CD4-positive, alpha-beta T cell treated with Interleukin-2 at 100 ng/mL for 4 hours (primary cell): Measurements from ENCODE around the gene POLR2I.
"Not testable (repeated sequence)": the region's sequence is repeated elsewhere in the genome, so short reads cannot be mapped to it uniquely, and the experiment has no call there.

ENCODE experiments used
- DNase-seq: peaks from one replicate; pipeline ENCODE4 v3.0.0-alpha.2; 2020; ENCODE audit warnings: low spot score

The POLR2I gene

DNA sequence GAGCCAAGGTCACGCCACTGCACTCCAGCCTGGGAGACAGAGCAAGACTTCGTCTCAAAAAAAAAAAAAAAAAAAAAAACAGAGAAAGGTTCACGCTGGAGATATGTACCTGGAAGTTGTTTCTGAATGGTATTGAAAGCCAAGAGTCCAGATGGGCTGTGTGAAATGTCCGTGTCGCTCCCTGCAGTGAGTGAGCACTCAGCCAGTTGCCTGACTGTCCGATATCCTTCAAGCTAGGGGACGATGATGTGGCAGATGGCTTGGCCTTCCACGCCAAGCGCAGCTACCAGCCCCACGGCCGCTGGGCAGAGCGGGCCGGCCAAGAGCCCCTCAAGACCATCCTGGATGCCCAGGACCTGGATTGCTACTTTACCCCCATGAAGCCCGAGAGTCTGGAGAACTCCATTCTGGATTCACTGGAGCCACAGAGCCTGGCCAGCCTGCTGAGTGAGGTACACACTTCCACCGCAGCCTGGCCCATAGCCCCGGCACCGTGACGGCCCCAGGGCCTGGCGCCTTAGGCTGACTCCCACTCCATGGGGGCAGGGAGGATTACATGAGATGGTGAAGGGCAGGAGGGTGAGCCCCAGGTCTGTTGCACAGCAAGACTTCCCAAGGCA is 15.4 kb downstream of the POLR2I start:
- no peak for DNase-seq

DNA sequence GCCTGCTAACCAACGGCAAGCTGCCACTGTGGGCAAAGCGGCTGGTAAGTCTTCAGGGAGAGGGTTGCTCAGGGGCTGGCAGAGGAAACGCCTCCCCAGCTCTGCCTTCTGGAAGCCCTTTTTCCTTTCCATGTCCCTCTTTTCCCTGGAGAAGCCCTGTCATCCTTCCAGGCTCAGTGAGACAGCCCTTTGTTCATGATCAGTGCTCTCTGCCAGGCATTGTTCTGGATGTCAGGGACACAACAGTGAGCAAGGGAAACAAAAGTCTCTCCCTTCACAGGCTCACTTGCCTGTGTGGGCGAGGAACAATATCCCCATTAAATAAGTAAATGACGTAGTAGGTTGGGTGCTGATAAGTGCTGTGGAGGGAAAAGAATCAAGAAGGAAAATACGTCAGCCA is 17.6 kb downstream of the POLR2I start:
- DNase-seq = no peak

DNA sequence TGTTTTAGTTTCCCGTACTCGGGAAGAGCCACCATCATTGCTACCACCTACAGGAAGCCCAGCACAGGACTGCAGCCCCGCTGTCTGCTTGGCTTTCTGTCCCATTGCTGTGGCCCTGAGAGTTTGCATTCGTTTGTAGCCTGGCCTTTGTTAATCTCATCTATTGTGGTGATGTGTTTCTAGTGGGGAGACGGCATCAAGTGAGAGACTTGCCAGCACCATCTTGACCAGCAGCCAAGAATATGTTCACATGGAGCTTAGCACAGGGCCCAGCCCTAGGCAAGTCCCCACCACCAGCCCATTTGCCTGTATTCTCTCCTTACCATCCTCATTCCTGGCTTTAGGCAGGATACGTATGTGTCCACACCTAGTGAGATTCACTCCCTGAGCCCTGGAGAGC is 21.0 kb downstream of the POLR2I start:
- DNase-seq = no peak

DNA sequence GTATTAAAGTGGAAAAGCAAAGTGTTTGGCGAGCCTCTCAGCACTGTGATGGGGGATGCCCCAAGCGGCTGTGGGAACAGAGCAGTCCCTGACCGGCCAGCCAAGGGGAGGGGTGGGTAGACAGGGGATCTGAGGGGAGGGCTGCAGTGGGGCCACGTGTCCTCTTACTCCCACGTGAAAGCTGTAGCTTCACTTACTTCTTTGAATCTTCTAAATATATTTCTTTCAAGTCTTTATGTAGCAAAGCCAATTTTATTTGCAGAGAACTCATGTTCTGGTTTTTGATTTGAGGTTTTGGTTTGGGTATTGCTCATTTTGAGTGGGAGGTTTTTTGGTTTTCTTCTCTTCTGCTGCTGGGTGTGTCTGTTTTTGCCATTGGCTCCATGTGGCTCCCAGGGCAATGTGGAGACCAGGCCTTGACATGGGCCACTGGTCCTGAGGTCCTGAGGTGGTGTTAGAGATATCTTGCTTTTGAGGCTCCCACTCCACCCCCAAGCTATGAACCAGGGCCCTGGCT is 21.5 kb downstream of the POLR2I start:
- no peak for DNase-seq

DNA sequence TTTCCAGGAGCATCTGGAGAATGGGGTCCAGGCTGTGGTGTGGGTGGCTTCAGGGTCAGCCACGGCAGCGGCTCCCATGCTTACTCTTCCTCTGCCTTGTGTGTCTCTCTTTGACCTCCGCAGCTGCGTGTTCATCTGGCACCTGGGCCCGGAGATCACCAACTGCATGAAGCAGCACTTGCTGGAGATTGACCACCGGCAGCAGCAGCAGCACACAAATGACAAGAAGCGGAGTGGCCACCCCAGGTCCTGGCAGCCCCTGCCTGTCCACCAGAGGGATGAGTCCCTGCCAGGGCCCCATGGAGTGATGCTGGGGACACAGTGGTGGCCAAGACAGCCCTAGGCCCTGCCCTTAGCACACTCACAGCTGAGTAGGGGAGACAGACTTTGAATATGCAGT is 22.1 kb downstream of the POLR2I start:
- DNase-seq = no peak

DNA sequence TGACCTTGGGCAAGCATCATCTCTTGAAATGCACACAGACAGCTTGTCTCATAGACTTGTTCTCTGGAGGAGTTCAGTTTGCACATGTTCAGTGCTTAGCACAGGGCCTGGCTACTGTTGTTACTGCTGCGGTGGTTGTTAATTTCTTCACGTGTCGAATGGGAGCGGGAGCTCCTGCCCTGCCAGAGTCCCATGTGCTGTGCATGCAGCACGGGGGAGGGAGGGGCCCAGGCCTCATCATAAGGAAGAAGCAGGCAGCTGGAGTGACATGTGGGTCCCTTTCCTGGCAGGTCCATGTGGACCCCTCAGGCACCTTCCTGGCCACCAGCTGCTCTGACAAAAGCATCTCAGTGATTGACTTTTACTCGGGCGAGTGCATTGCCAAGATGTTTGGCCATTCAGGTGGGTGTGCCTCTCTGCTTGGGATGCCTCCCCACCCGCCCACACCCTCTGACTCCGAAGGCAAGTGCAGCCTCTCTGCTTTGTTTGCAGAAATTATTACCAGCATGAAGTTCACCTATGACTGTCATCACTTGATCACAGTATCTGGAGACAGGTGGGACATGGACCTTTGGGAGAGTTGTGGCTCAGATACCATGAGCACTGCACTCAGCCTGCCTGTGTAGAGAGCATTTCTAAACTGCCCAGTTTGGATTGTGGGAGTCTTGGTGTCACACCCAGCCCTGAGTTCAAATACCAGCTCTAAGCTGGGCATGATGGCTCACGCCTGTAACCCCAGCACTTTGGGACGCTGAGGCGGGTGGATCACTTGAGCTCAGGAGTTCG is 23.6 kb downstream of the POLR2I start:
- DNase-seq = no peak

DNA sequence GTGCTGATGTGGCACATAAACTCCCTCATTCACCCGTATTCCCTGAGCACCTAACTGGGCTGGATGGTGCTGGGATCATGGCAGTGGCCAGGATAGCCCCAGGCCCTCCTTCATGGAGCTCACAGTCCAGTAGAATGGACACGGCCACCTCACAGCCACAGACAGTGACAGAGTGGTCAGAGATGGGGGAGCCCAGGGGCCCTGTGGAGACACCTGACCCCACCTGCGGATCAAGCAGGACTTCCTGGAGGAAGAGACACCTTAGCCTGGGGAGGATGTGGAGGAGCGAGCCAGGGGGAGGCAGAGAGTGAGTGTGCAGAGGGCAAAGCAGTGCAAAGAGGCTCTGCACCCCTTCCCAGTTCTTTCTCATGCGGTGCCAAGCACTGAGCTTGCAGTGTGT is 24.8 kb downstream of the POLR2I start:
- no peak for DNase-seq

DNA sequence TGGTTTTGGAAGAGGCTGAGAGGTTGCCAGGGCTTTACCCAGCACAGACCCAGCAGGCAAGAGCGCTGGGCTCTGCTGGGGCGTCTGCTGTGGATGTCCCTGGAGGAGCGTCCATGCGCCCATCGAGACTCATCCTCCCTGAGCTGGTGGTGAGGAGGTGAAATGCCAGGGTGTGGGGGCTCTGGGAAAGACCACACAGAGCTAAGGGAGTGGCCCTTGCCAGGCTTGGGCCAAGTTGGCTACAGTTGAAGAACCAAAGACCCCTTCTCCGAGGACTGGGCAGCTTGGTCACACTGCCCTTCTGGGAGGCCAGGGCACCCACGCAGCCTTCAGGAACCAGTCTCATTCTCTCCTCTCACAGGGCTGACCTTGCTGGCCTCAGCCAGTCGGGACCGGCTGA is 28.3 kb downstream of the POLR2I start:
- DNase-seq = no peak

DNA sequence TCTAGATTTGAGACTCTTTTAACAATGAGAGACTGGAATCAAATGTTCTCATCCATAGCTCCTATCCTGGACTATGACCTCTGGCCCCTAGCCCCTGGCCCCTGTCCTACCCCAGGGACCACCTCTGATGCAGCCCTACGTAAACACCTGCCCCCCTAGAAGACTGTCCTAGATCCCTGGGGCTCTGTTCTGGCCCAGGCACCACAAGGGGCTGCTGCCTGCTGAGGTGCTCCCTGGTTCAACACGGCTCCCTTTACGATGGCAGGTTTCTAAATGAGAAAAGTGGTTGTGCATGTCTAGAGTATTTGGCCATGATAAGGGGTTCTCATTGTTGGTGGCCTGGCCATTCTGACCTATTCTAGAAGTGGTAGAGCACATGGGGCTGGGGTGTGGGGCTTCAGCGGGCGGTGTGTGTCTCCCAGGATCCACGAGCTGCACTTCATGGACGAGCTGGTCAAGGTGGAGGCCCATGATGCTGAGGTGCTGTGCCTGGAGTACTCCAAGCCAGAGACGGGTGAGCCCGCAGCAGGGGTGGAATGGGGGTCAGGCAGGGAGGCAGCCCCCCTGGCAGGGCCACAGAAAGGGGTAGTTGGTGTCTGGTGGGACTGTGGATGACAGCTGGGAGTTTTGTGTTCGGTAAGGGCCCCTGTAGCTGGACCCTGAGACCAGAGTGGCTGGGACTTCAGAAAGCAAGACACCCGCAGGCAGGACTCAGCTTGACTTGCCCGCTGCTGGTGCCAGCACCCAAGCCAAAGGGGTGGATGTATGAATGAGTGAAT is 30.3 kb downstream of the POLR2I start:
- no peak for DNase-seq

DNA sequence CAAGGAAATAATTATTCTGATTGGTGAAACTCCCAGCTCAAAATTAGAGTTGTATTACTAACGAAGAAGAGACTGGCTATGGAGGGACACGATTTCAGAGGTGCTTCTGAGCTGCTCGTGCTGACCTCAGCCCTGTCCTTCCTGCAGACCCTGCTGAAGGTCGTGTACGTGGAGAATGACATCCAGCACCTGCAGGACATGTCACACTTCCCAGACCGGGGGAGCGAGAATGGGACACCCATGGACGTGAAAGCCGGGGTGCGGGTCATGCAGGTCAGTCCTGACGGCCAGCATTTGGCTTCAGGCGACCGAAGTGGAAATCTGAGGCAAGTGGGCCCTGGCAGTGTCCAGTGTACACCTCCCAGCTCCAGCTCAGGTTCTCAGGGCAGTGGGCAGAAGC is 31.8 kb downstream of the POLR2I start:
- DNase-seq = no peak

DNA sequence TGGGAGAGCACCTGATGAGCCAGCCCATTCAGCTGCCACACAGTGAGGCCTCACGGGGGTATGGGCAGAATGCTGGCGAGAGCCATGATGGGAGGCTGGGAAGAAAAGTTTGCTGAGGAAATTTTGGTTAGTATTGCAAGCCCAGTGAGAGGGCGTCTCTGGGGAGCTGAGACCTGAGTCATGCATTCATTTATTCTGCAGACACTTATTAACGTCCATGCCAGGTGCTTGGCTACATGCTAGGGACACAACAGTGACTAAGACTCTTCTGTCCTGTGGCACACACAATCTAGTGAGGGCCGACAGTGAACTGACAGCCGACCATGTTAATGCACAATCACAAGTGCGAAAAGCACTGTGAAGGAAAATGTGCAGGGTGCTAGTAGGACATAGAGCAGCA is 32.8 kb downstream of the POLR2I start:
- DNase-seq = no peak

DNA sequence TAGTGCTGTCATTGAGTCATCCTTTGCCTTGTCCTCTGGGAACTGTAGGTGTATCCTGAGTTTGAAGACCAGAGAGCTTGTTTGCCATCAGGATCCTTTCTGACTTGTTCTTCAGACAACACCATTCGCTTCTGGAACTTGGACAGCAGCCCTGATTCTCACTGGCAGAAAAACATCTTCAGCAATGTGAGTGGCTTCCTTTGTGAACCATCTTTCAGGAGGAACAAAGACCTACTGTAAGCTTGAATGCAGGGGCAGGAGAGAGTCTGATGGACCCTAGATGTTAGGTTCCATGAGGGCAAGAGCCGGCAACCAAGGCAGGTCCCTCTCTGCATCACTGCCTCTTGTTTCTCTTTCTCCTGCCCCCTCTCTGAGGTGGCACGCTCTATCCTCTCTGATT is 33.3 kb downstream of the POLR2I start:
- DNase-seq = no peak

DNA sequence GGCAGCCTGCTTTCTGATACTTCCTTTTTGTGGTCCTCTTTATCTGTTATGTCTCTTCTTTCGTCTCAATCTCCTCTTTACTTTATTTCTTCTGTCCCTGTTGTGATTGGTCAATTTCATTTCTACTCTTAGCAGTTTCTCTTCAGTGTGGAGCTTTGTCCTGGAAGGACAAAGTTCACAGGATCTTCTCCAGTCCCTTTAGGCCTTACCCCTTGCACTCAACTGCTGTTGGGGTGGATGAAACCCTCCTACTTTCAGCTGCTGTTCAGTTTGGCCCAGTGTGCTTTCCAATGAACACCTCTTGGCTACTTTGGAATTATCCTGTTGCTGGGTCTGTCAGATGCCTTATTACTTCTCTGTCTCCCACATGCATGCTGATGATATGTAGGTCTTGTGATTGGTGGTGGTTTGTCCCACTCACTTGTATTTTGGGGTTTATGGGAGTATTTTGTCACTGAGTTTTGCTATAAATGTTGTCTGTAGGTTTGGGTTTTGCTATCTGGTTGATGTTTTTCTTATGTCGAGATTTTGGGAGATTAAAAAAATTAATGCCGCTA is 35.2 kb downstream of the POLR2I start:
- DNase-seq = no peak

DNA sequence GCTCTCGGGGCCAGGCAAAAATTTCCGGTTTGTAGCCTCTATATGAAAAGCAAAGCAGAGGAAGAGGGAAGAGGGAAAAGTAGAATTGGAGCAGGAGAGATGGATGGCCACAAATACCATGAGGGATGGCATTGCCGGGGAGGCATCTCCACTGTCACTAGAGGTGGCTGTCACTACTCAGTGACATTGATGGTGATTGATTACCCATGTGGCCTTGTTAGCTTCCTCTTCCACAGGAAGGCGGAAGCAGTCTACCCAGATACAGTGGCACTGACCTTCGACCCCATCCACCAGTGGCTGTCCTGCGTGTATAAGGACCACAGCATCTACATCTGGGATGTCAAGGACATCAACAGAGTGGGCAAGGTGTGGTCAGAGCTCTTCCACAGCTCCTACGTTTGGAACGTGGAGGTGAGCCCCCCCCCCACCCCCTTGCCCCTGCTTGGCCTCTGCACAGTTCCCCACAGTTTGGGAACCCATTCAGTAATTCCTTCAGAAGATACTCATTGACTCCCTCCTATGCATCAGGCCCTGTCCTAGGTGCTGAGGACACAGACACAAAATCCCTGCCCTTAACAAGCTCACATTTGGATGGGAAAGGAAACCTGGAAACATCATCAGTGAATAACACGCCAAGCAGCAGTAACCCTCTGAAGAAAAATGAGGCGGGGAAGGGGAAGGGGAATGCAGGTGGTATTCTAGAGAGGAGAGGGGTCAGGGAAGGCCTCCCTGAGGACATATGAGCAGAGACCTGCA is 41.4 kb downstream of the POLR2I start:
- DNase-seq = no peak

DNA sequence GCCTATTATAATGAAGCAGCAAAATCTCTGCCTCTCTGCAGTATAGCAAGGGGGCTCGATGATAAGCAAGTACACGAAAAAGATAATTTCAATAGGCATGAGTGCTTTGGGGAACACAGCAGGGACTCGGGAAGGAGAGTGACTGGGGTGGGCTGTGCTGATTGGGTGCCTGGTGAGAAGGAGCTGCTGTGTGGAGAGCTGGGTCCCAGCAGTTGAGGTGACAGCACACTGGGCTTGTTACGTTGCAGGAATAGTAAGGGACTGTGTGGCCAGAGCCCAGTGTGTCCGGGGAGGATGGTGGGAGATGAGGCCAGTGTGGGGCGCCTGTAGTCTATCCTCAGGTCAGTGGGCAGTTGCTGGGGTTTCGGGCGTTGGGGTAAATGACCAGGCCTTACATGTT is 42.6 kb downstream of the POLR2I start:
- no peak for DNase-seq

DNA sequence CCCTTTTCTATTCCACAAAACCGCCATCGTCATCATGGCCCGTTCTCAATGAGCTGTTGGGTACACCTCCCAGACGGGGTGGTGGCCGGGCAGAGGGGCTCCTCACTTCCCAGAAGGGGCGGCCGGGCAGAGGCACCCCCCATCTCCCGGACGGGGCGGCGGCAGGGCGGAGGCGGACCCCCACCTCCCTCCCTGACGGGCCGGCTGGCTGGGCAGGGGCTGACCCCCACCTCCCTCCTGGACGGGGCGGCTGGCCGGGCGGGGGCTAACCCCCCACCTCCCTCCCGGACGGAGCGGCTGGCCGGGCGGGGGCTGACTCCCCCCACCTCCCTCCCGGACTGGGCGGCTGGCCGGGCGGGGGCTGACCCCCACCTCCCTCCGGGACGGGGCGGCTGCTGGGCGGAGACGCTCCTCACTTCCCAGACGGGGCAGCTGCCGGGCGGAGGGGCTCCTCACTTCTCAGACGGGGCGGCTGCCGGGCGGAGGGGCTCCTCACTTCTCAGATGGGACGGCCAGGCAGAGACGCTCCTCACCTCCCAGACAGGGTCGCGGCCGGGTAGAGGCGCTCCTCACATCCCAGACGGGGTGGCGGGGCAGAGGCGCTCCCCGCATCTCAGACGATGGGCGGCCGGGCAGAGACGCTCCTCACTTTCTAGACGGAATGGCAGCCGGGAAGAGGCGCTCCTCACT is 45.7 kb downstream of the POLR2I start:
- not testable (repeated sequence) for DNase-seq

DNA sequence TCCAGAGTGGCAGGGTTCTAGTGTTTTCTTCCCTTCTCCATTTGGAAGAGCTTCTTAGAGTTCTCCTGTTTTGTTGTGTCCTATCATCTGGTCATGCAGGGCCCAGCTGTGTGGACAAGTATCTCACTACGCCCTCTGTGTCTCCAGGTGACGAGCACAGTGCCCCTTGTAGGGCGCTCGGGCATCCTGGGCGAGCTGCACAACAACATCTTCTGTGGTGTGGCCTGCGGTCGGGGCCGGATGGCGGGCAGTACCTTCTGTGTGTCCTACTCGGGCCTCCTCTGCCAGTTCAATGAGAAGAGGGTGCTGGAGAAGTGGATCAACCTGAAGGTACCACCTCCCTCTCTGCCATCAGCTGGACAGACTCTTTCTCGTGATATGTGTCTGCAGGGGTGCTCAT is 47.0 kb downstream of the POLR2I start:
- no peak for DNase-seq

DNA sequence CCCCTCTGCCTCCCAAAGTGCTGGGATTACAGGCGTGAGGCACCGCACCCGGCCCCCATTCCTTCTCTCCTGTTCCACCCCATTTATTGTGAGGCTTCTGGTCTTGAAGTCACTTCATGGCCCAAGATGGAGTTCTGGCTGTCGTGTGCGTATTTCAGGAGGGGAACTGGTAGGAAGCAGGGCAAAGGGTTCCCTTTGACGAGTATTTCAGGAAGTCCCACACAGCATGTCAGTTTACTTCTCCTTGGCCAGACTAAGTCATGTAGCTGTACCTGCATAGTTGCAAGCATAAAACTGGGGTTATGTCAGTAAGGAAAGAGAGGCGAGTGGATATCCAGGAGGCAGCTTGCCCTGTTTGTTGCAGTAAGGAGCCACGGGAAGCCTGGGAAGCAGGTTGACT is 49.8 kb downstream of the POLR2I start:
- DNase-seq = no peak
